ENCODE results near the gene PSTK. TPM values are rescaled to one million over a fixed set of nuclear protein-coding genes. Genes with fewer than 3 reads are reported as not detected.

The PSTK gene
- total RNA-seq, 1 donor from 2014 or later: 12.9 TPM

DNA sequence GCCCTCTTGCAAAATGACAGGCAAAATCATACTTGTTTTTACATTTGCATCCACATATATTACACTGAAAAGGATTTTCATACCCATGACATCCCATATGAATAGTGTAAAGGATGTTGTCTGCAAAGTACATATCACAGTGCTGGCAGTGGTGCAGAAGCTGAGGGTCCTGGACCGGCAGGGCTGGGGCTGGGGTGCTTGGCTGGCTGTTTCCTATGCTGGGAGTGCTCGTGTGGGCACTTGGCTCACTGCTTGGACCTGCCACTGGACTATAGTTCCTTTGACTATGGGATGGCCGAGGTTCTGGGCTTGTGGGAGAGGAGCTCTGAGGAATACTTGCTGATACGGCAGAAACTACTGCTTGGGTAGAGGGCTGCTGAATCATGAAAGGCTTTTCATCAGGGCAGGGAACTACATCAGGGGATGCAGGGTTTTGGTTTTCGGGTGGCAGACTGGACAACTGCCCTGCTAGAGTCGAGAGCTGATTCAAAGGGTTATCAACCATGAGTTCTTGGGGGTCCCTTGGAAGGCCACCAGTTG, 13.7 kb downstream of the PSTK start:
- no peak for DNase-seq

DNA sequence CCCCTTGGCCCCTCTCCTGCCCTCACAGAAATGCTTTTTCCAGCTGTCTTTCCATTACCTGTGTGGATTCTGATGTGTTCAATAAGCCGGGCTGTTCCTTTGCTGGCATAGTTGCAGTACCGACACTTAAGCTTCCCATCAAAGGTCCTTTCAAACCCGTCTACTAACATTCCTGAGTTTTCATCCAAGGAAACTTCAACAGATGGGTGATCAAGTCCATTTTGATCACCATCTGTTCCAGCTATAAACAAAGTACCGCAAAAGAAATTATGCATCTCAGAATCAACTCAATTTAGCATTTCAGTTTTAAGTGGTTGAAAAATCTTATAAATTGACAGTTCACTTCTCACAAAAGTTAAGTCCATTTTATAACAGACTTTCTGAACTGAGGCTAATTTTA, 15.7 kb downstream of the PSTK start:
- no peak for DNase-seq

DNA sequence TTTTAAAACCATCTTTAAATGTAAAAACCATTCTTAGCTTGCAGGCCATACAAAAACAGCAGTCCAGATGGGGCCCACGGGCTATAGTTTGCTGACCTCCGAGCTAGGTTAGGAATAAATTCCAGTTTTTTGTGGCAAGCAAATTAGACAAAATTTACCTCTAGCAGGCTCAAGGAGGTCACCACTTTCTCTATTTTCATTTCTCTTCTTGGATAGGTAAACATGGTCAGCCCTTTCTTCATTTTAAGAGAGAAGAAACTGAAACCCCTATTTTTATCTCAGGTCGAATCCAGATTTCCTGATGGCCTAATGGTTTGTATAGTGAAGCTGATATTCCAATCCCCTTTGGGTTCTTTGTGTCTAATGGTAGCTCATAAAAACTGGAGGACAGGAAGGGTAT, 17.7 kb downstream of the PSTK start:
- DNase-seq: no peak

DNA sequence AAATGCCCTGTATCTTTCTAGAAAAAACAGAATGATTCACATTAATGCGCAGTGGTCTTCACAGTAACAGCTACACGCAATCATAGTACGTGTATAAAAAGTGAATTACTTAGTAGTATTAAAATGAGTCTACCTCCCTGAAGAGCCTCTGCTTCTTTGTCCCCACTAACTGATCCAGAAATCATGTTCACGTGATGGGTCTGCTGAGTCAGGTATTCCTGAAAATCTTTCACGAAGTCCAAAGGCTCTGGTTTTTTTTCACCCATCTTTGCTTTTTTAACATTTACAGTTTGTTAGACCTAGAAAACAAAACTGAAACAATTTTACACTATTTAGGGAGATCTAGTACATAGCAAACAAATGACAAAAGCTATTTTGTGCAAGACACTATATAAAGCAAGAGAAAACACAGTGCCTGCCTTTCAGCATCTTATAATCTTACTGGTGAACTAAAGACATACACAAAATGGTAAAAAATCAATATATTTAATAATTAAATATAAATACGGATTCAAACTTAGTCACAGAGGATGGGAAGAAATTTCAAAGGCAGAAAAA, 18.2 kb downstream of the PSTK start:
- no peak for DNase-seq

DNA sequence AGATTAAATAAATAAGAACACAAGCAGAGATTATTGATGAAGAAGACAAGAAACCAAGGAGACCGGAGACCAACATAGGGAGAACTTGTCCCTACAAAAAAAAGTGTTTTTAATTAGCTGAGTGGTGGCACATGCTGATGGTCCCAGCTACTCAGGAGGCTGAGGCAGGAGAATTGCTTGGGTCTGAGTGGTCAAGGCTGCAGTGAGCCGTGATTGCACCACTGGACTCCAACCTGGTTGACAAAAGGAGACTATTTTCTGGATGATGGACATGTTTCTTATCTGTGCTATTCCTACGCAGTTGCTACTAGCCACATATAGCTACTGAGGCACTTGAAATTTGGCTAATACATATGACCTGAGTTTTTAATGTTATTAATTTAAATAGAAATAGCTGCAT, 18.7 kb downstream of the PSTK start:
- no peak for DNase-seq

DNA sequence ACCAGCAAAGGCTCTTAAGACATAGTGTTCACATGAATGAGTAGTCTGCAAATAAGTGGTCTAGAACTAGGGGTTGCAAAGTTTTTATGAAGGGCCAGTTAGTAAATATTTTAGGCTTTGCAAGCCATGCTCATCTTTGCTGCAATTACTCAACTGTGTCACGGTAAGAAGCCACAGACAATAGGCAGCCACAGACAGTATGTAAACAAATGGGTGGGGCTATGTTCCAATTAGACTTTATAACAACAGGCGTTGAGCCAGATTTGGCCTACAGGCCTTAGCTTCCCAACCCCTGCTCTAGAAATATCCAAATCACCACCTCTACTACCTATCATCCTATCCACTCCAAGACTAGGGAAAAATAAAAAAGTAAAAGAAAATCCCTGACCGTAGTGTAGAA, 19.1 kb downstream of the PSTK start:
- no peak for DNase-seq

DNA sequence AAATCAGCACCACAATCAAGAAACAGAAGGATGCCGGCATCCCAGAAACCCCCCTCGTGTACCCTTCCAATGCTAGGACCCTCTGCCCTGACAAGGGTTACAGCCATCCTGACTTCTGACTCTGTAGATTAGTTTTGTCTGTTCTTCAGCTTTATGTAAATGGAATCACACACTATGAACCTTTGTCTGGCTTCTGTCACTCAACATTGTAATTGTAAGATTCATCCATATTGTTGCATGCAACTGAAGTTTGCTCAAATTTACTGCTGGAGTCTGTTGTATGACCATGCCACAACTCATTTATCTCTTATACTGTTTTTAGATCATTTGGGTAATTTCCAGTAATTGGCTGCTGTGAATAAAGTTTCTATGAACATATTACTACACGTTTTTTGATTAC, 20.0 kb downstream of the PSTK start:
- DNase-seq: no peak

DNA sequence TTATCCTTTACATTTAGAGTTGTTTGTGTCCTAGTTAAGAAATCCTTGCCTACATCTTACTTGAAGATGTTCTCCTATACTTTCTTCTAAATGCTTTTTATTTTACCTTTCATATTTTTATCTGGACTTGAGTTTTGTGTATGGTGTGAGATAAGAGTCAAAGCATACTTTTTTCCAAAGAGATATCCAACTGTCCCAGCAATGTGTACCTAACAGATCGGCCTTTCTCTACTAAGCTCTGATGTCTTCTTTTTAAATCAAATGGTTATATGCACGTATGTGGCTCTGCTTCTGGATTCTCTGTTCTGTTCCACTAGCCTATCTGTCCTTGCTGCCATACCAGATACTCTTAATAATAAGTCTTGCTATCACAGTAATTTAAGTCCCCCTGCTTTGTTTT, 21.2 kb downstream of the PSTK start:
- no peak for DNase-seq

DNA sequence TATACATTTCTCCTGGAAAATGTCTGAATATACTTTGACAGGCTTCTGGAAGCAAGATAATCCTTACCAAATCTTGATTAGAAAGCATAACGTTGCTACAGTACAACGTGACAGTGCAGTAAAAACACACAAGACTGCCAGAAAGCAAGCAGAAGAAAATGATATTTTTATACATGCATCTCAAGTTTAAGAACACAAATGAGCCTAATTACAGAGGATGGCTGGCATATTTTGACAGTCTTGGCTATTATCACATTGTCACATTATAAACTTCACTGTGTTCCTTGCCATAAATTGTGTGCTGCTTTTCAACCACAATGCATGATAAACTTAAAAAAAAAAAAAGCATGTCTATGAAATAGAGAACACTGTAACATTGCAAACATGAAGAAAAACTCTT, 24.1 kb downstream of the PSTK start:
- no peak for DNase-seq

DNA sequence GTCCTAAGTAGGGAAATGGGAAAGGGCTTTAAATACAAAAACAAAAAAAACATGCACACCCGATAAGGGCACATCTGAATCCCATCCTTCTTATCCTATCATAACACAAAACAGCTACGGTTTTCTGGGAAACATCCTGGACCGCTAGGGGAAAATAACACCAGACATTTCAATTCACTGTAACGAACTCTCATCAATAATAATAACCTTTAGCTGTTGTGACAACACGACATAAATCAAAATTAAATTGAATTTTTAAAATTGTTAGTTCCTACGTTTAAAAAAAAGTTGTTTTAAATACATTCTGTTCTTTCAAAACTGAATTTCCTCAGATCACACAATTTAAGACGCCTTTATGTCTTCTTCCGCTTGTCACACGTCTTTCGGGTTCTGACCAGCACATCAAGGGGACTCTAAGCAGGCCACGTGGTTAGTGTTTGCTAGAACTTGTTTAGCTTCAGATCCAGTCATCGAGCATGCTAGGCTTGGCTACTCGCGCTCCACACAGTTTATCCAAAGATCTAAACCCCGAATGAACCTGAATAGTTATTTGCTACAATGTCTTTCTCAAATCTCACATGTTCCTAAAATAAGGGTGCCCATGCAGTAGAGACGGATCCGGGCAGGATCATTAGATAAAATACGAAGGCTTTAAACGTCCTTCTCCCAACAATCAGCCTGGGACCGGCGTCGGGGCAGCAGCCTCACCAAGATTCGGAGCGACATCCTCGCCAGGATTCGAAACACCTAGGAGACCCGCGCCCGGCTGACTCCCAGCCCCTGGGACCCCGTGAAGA, 27.6 kb downstream of the PSTK start:
- DNase-seq: no peak

DNA sequence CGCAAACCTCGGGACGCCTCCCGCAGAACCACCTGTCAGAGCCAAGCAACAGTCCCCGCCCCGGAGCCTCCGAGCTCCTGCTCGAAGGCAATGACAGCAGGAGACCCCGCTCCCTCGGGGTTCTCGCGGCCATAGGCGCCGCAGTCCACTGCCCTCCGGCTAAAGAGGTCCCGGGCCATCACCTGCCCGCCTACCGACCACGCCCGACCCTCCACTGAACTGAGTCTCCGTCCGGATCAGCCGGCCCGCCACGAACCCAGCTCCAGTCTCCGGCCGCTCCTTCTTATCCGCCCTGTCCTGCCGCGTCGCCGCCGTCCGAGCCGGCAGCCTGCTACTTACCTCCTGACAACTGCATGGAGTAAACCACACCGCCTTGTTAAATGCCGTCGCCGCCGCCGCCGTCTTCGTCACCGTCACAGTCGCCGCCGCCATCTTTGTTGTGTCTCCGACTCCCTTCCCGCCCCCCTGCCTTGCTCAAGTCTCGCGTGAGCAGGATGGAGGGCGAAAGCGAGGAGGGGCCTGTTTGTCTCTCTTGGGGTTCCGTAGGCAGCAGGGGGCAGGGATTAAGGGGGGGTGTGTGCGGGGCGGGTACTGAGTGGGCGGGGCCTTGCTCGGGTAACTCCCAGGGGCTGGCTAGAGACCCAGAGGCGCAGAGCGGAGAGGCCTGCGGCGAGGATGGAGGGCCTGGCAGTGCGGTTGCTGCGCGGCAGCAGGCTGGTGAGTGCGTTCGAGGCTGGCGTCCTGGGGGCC, 28.3 kb downstream of the PSTK start, which contains the start of the genes ACADSB and IKZF5:
TSS of gene ACADSB (plus strand) at position 652 of the 750 bp plus-strand sequence. CDS start at position 676, 24 bp downstream.
TSS of gene IKZF5 (minus strand) at position 441 of the 750 bp plus-strand sequence. CDS start 10,170 bp downstream, outside the sequence.
- peak; percentile 97 for DNase-seq

DNA sequence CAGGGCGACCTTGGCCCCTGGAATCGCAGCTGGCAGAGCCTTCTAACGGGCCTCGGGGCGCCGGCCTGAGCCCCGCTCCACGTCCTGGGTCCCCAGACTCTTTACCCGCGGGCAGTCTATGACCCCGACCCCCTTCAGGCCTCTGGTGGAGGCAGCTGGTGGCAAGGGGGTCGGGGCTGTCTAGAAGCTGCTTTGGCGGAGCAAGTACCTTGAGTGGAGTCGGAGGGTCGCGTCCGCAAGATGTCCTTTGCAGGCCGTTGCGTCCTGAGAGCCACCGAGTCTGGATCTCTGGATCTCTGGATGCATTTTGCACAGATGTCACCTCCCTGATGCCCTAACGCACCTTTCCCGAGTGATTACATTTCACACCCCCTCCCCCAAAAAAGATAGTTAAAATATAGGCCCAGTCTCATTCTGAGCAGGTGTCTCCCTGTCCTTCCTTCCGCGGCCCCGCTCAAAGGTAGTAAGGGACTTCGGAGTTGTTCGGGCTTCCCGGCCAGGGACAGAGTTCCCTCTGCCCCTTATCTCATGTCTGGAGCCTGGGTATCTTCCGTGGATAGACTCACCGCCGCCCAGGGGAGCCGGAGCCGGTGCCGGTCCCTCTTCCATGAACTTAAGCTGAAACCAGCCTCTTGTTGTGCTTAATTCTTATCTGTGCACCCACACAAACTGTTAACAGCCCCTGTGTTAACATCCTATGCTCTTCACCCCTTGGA, 29.1 kb downstream of the PSTK start:
- peak; percentile 34 for DNase-seq

DNA sequence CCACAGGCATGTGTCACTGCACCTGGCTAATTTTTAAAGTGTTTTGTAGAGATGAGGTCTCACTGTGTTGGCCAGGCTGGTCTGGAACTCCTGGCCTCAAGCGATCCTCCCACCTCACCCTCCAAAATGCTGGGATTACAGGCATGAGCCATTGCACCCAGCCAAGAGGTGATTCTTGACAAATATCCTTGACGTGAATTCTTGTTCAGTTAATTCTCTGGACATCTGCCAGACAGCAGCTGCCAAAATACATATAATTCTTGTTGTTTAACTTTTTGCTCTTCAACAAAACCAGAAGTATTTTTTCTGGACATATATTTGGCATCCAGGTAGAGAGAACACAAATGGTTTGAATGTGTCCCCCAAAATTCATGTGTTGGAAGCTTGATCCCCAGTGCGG, 31.8 kb downstream of the PSTK start:
- no peak for DNase-seq

DNA sequence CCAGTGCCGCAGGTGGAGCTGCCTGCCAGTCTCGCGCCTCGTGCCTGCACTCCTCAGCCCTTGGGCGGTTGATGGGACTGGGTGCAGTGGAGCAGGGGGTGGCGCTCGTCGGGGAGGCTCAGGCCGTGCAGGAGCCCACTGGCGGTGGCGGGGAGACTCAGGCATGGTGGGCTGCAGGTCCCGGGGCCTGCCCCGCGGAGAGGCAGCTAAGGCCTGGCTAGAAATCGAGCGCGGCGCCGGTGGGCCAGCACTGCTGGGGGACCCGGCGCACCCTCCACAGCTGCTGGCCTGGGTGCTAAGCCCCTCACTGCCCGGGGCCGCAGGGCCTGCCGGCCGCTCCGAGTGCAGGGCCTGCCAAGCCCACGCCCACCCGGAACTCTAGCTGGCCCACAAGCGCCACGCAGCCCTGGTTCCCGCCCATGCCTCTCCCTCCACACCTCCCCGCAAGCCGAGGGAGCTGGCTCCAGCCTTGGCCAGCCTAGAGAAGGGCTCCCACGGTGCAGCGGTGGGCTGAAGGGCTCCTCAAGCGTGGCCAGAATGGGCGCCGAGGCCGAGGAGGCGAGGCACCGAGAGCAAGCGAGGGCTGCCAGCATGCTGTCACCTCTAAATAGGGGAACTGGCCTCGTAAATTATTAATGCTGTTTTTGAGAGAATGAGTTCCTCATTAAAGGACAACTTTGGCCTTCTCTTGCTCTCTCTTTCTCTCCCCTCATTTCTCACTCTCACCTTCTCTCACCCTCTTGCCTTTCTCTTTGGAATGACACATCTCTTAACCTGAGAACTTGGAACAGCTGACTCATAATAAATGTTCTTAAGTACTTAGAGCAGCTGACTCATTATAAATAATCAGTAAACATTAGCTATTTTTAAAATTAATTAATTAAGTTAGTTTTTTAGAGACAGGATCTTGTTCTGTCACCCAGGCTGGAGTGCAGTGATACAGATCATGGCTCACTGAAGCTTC, 33.5 kb downstream of the PSTK start:
- no peak for DNase-seq

DNA sequence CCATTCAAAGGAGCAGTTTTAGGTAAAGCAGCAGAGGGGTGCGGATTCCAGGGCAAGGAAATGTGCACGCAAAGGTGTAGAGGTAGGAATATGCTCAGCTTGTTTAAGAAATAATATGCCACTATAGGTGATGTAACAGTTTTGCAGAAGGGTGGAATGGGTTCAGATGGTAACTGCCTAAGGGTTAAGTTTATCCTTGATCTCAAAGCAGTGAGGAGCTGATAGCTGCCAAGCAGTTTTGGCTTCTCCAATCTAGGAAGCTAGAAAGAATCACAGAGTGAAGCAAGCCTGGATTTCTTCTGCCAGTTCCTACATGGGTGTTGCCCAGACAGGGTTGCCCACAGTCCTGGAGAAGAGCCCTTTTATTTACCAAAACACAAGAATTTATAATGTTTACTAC, 34.6 kb downstream of the PSTK start:
- no peak for DNase-seq

DNA sequence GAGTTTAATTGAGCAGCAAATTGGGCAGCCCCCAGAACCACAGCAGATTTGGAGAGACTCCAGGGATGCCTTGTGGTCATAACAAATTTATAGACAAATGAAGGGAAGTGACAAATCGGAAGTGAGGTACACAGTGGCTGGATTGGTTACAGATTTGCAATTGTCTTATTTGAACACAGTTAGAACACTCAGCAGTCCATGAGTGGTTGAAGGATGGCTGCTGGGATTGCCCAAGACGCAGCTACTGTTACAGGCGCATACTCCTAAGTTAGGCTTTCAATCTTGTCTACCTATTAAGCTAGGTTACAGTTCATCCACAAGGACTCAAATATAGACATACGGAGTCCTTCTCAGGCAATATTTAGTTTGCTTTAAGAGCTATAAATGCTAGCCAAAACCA, 36.0 kb downstream of the PSTK start:
- no peak for DNase-seq

DNA sequence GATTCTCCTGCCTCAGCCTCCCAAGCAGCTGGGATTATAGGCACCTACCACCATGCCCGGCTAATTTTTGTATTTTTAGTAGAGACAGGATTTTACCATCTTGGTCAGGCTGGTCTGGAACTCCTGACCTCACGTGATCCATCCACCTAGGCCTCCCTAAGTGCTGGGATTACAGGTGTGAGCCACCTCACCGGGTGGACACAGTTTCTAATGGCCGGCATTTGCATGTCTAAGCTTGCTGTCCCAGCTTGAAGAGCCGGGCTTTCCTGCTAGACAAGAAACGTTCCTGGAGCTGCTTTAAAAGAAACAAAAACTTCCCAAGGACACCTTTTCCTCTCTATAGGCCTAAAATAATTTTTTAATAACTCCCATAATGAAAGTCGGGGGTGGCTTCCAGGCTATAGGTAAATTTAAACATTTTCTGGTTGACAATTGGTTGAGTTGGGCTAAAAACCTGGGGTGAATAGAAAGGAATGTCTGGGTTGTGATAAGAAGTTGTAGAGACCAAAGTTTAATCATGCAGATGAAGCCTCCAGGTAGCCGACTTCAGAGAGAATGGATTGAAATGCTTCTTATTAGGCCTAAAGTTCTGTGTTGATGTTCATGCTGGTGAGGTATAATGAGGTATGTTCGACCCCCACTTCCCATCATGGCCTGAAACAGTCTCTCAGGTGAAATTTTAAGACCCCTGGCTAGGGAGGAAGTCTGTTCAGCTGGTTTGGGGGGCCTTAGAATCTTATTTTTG, 37.4 kb downstream of the PSTK start:
- DNase-seq: no peak

DNA sequence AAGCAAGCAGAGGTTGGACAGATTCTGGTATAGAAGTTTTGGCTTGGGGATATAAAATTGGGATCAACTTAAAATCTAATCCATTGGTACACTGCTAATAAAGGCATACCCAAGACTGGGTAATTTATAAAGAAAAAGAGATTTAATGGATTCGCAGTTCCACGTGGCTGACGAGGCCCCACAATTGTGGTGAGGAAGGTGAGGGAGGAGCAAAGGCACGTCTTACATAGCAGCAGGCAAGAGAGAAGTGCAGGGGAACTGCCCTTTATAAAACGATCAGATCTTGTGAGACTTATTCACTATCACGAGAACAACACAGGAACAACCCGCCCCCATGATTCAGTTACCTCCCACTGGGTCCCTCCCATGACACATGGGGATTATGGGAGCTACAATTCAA, 38.3 kb downstream of the PSTK start:
- DNase-seq: no peak

DNA sequence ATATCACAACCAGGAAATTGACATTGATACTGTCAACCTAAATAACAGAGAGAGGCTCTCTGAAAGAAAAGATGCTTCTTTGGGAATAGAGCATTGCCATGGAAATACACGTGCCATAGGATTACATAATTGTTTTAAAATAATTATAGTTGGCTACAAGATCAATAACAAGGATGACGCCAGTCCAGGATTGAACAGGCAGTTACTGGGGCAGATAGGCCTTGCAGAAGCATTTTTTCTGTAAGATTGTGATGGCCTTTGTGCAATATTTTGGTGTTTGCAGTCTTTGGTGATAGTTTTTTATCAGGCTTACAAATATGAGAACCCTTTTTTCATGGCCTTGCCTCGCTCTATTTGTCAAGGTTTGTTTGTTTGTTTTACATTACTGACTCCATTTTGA, 39.1 kb downstream of the PSTK start:
- DNase-seq: no peak

DNA sequence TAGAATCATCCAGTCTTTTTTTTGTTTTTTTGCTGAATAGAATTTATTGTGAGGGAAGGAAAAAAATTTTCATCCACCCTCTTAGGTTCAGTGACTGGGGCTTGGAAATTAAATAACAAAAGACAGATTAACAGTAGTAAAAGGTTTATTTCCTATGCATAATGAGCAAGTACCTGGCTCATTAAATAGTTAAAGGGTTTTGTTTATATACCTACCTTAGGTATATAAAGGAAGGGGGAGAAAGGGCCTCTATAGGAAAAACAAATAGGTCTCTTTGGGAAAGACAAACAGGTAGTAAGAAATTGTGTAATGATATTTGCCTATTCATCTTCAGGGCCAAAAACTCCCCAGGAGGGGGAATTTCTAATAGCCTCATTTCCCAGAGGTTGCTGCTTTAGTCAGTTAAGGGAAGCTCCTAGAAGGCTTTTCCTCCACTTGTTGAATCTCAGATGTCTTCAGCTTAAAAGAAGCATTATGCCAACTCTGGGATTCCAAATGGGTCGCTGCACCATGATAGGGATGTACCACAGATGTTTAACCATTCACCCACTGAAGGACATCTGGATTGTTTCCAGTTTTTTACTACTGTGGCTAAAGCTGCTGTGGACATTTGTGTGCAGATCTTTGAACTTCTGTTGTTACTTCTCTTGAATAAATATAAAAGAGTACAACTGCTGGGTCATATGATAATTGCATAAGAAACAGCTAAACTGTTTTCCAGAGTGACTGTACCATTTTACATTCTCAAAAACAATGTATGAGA, 39.9 kb downstream of the PSTK start:
- DNase-seq: no peak

Data from occipital lobe (tissue), 2 donors.